ENCODE results near the gene MCCD1. TPM values are rescaled to one million over a fixed set of nuclear protein-coding genes. Genes with fewer than 3 reads are reported as not detected.
"Not testable (repeated sequence)": the region's sequence is repeated elsewhere in the genome, so short reads cannot be mapped to it uniquely, and the experiment has no call there.

Gene MCCD1
- total and polyA plus RNA-seq, 8 donors: not detected

- no peaks in the 10 kb centered on the region for H3K9me3 ChIP-seq
- intact Hi-C loops (cut with DNase I): no loop called here
- H3K4me3 ChIP-seq: no peak overlapping the region
- TF ChIP-seq, protein P1, sequence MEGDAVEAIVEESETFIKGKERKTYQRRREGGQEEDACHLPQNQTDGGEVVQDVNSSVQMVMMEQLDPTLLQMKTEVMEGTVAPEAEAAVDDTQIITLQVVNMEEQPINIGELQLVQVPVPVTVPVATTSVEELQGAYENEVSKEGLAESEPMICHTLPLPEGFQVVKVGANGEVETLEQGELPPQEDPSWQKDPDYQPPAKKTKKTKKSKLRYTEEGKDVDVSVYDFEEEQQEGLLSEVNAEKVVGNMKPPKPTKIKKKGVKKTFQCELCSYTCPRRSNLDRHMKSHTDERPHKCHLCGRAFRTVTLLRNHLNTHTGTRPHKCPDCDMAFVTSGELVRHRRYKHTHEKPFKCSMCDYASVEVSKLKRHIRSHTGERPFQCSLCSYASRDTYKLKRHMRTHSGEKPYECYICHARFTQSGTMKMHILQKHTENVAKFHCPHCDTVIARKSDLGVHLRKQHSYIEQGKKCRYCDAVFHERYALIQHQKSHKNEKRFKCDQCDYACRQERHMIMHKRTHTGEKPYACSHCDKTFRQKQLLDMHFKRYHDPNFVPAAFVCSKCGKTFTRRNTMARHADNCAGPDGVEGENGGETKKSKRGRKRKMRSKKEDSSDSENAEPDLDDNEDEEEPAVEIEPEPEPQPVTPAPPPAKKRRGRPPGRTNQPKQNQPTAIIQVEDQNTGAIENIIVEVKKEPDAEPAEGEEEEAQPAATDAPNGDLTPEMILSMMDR (IDR thresholded peaks at IDR 0.05): no peak
- H3K4me1 ChIP-seq: no peaks in the 10 kb centered on the region
- ATAC-seq: no peak
- H3K27me3 ChIP-seq: no peaks in the 10 kb centered on the region
- no peak overlapping the region for H3K27ac ChIP-seq
- DNase-seq: no peak
- no peaks in the 10 kb centered on the region for H3K36me3 ChIP-seq
- FAIRE-seq: no peak
These were observed 26.2 kb upstream of the MCCD1 start for GRCh38 chr6:31502586-31502985.

DNA sequence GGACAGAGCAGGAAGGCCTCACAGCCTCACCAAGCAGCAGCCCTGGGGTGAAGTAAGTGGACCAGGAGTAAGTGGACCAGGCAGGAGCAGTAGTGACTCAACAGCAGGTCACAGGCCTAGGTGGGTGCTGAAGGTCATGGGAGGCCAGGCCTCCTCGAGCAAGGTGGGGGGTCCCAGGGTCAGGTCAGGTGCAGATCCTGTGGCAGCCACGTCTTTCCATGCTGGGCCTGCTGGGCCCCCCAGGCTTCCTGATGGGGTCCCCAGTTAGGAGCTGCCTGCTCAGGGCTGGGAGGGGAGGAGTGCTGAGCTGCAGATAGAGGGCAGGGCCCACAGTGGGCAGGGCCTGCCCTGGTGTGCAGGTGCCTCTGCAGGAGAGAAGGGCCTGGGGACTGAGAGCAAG, 19.7 kb upstream of the MCCD1 start:
- WGBS, 2 donors: 41 to 45% methylated on average over 2 of the region's 2 CpGs
- H3K27me3 ChIP-seq; FAIRE-seq; H3K4me3 ChIP-seq; DNase-seq; intact Hi-C loops (cut with DNase I); H3K36me3 ChIP-seq; H3K27ac ChIP-seq; H3K4me1 ChIP-seq; H3K9me3 ChIP-seq; ATAC-seq: not testable (repeated sequence)

GRCh38 chr6:31510007-31510406, 18.8 kb upstream of the MCCD1 start:
- Histone ChIP-seq H3K4me1 (no peaks in the 10 kb centered on the region), H3K9me3 (no peaks in the 10 kb centered on the region), H3K36me3 (no peaks in the 10 kb centered on the region), H3K4me3 (no peak overlapping the region), H3K27me3 (no peaks in the 10 kb centered on the region), H3K27ac (no peak overlapping the region)
- TF ChIP-seq, protein P1 (IDR thresholded peaks at IDR 0.05): no peak
- DNase-seq: no peak
- no peak for ATAC-seq
- intact Hi-C loops (cut with DNase I): no loop called here
- WGBS, 2 donors: 53 to 62% methylated on average over 4 of the region's 4 CpGs
- no peak for FAIRE-seq

- DNase-seq: no peak
- no peaks in the 10 kb centered on the region for H3K36me3 ChIP-seq
- no peaks in the 10 kb centered on the region for H3K9me3 ChIP-seq
- ATAC-seq: no peak
- FAIRE-seq: no peak
- H3K27ac ChIP-seq: no peak overlapping the region
- WGBS, 2 donors: 58 to 59% methylated on average over 5 of the region's 5 CpGs
- H3K4me1 ChIP-seq: no peaks in the 10 kb centered on the region
- TF ChIP-seq, protein P1 (IDR thresholded peaks at IDR 0.05): no peak
- intact Hi-C loops (cut with DNase I): no loop called here
- H3K27me3 ChIP-seq: no peaks in the 10 kb centered on the region
- H3K4me3 ChIP-seq: no peak overlapping the region
These were observed 15.2 kb upstream of the MCCD1 start for GRCh38 chr6:31513456-31514165.

GRCh38 chr6:31521835-31522234, 6.9 kb upstream of the MCCD1 start:
- H3K4me3 ChIP-seq: no peak overlapping the region
- no peak for DNase-seq
- no peaks in the 10 kb centered on the region for H3K36me3 ChIP-seq
- TF ChIP-seq, protein P1 (IDR thresholded peaks at IDR 0.05): no peak
- no peaks in the 10 kb centered on the region for H3K4me1 ChIP-seq
- no peak overlapping the region for H3K27ac ChIP-seq
- ATAC-seq: no peak
- H3K27me3 ChIP-seq: no peaks in the 10 kb centered on the region
- WGBS, 2 donors: 70 to 73% methylated on average over 3 of the region's 3 CpGs
- intact Hi-C loops (cut with DNase I): no loop called here
- FAIRE-seq: no peak
- no peaks in the 10 kb centered on the region for H3K9me3 ChIP-seq

Measured in pancreas (tissue), 10 donors.